IMR-90 (cell line): ENCODE measurements around the gene EGLN3. TPM values are rescaled to one million over a fixed set of nuclear protein-coding genes. Genes with fewer than 3 reads are reported as not detected.

Experiments
- ATAC-seq: fragments of 200-7000 bp; cut with Tn5 transposase; 2 replicates; pipeline ENCODE4 v1.9.1; 2020; ENCODE audit warnings: low read depth, mild to moderate bottlenecking, moderate library complexity
- BruUV-seq: library from RNA; stranded (reverse); fragments of 400-500 nt; replicated peaks from 2 replicates; lab custom pipeline; 2021; lab: Mats Ljungman, UMichigan
- CTCF ChIA-PET: fragments of 300-600 bp; formaldehyde crosslinking; extraction: SDS; loops from one replicate; lab custom pipeline; 2021; ENCODE audit warnings: antibody characterized with exemption; lab: Yijun Ruan, JAX
- POLR2A ChIA-PET: fragments of 300-600 bp; sonication (Branson Sonifier 250); formaldehyde crosslinking; loops from one replicate; lab custom pipeline; 2022; ENCODE audit warnings: antibody characterized with exemption; ENCODE audit not compliant: unreplicated experiment; lab: Charles Lee
- DNase-seq: peaks from one replicate; pipeline ENCODE4 v3.0.0; 2013
- H2AFZ ChIP-seq: replicated peaks from 2 replicates; pipeline ENCODE3; 2013; ENCODE audit warnings: low read length, mild to moderate bottlenecking; ENCODE audit not compliant: poor library complexity
- H2AK5ac ChIP-seq: 2 replicates; pipeline ENCODE4 v1.6.1; 2013; ENCODE audit warnings: low read depth, low read length, inconsistent platforms
- H2AK9ac ChIP-seq: replicated peaks from 2 replicates; pipeline ENCODE3; 2013; ENCODE audit warnings: mild to moderate bottlenecking, low read depth, low read length, moderate library complexity; ENCODE audit not compliant: poor library complexity
- H2BK120ac ChIP-seq: 2 replicates; pipeline ENCODE4 v1.6.1; 2013; ENCODE audit warnings: low read depth, low read length, inconsistent platforms
- H2BK15ac ChIP-seq: 3 replicates; pipeline ENCODE4 v1.6.1; 2013; ENCODE audit warnings: low read depth, low read length, inconsistent platforms
- H2BK20ac ChIP-seq: 2 replicates; pipeline ENCODE4 v1.6.1; 2013; ENCODE audit warnings: low read depth, mild to moderate bottlenecking, inconsistent platforms, low read length, moderate library complexity
- H2BK5ac ChIP-seq: 2 replicates; pipeline ENCODE4 v1.6.1; 2013; ENCODE audit warnings: mild to moderate bottlenecking, low read depth, low read length, inconsistent platforms; ENCODE audit not compliant: poor library complexity, severe bottlenecking
- H3K14ac ChIP-seq: replicated peaks from 2 replicates; pipeline ENCODE4 v1.6.1; 2013; ENCODE audit warnings: low read depth, low read length, inconsistent platforms
- H3K18ac ChIP-seq: 2 replicates; pipeline ENCODE4 v1.6.1; 2013; ENCODE audit warnings: low read depth, low read length, control low read depth
- H3K23ac ChIP-seq: 2 replicates; pipeline ENCODE4 v1.6.1; 2013; ENCODE audit warnings: low read depth, low read length, inconsistent platforms
- H3K27ac ChIP-seq: 2 replicates; pipeline ENCODE4 v1.5.1; 2013; ENCODE audit warnings: mild to moderate bottlenecking, control low read depth, low read length; ENCODE audit not compliant: insufficient read depth
- H3K27me3 ChIP-seq: 2 replicates; pipeline ENCODE4 v1.6.1; 2013; ENCODE audit warnings: low read length; ENCODE audit not compliant: control insufficient read depth, insufficient read depth
- H3K36me3 ChIP-seq: 2 replicates; pipeline ENCODE4 v1.6.1; 2013; ENCODE audit warnings: low read length, mixed read lengths; ENCODE audit not compliant: control insufficient read depth, insufficient read depth
- H3K4ac ChIP-seq: 2 replicates; pipeline ENCODE4 v1.6.1; 2013; ENCODE audit warnings: low read depth, low read length, inconsistent platforms
- H3K4me1 ChIP-seq: 2 replicates; pipeline ENCODE4 v1.6.1; 2013; ENCODE audit warnings: low read length, mixed read lengths; ENCODE audit not compliant: control insufficient read depth, insufficient read depth
- H3K4me2 ChIP-seq: 2 replicates; pipeline ENCODE4 v1.6.1; 2013; ENCODE audit warnings: low read depth, mild to moderate bottlenecking, control low read depth, low read length, moderate library complexity
- H3K4me3 ChIP-seq: 2 replicates; pipeline ENCODE4 v1.5.1; 2013; ENCODE audit warnings: low read depth, mild to moderate bottlenecking, control low read depth, low read length, moderate library complexity; ENCODE audit not compliant: insufficient read depth
- H3K56ac ChIP-seq: 2 replicates; pipeline ENCODE4 v1.6.1; 2013; ENCODE audit warnings: low read length, inconsistent platforms; ENCODE audit not compliant: insufficient read depth; ENCODE audit errors: extremely low read depth
- H3K79me1 ChIP-seq, 2 experiments: 2 replicates each; pipeline ENCODE4 v1.6.1; 2013; ENCODE audit warnings: low read length in 2 of 2, inconsistent platforms in 1 of 2, low read depth in 1 of 2
- H3K9ac ChIP-seq: 2 replicates; pipeline ENCODE4 v1.6.1; 2013; ENCODE audit warnings: low read depth, low read length, control low read depth
- H3K9me1 ChIP-seq: 2 replicates; pipeline ENCODE4 v1.6.1; 2013; ENCODE audit warnings: low read length, inconsistent platforms; ENCODE audit not compliant: insufficient read depth
- H3K9me3 ChIP-seq: 2 replicates; pipeline ENCODE4 v1.6.1; 2013; ENCODE audit warnings: low read length; ENCODE audit not compliant: control insufficient read depth, insufficient read depth
- H4K20me1 ChIP-seq: 2 replicates; pipeline ENCODE4 v1.6.1; 2013; ENCODE audit warnings: low read length, inconsistent platforms; ENCODE audit not compliant: insufficient read depth
- H4K5ac ChIP-seq: 2 replicates; pipeline ENCODE4 v1.6.1; 2013; ENCODE audit warnings: mild to moderate bottlenecking, low read depth, low read length, control low read depth
- H4K8ac ChIP-seq, 2 experiments: 2 replicates each; pipeline ENCODE4 v1.6.1; 2013; ENCODE audit warnings: low read depth in 2 of 2, low read length in 2 of 2, control low read depth in 1 of 2, inconsistent platforms in 1 of 2
- H4K91ac ChIP-seq: 2 replicates; pipeline ENCODE4 v1.6.1; 2013; ENCODE audit warnings: low read depth, low read length, inconsistent platforms; ENCODE audit not compliant: insufficient read depth
- CEBPB ChIP-seq: IDR thresholded peaks from 2 replicates; pipeline ENCODE4 v1.6.1; 2012; ENCODE audit warnings: low read depth, low read length, improper control_type of control experiment
- FOS ChIP-seq: fragments of 150-350 bp; IDR thresholded peaks from 2 replicates; pipeline ENCODE4 v1.6.1; 2016; ENCODE audit warnings: low read depth, low read length
- POLR2A ChIP-seq: IDR thresholded peaks from 2 replicates; pipeline ENCODE4 v1.6.1; 2012; ENCODE audit warnings: mild to moderate bottlenecking, low read depth, low read length
- RAD21 ChIP-seq: IDR thresholded peaks from 2 replicates; pipeline ENCODE4 v1.6.1; 2012; ENCODE audit warnings: low read length, improper control_type of control experiment
- SMC3 ChIP-seq: fragments of 150-350 bp; IDR thresholded peaks from 2 replicates; pipeline ENCODE4 v1.6.1; 2016; ENCODE audit warnings: low read depth, mild to moderate bottlenecking, antibody characterized with exemption, low read length, moderate library complexity
- WGBS, 2 experiments: methylation state at CpG; one replicate each; pipeline versions ENCODE4 v1.1.5 to v1.1.7; 2013; ENCODE audit warnings: missing lambda C conversion rate in 2 of 2; ENCODE audit not compliant: insufficient read length in 1 of 2; ENCODE audit errors: extremely low coverage in 2 of 2; 5-methylcytosine and 5-hydroxymethylcytosine counted together
- dilution Hi-C: fragments of 300-500 bp; cut with HindIII; formaldehyde crosslinking; loops from one replicate; pipeline ENCODE4 v1.14.3; 2018; ENCODE audit warnings: low sequenced_read_pairs; ENCODE audit not compliant: unreplicated experiment
- in situ Hi-C: fragments of 300-500 bp; cut with MboI; formaldehyde crosslinking; loops from 3 replicates; pipeline ENCODE4 v1.14.3; 2019; ENCODE audit warnings: low sequenced_read_pairs, inconsistent platforms, mixed read lengths
- intact Hi-C: fragments of 100-400 bp; cut with micrococcal nuclease; formaldehyde crosslinking; loops from 2 replicates; pipeline ENCODE4 v1.10.0; 2022
- polyA plus RNA-seq, 3 experiments: library from polyadenylated mRNA; depleted of rRNA; stranded (reverse); fragments of >200 nt; gene quantifications; 2 replicates each; pipeline ENCODE4 v1.2.3, GENCODE V29; 2012; ENCODE audit warnings: low replicate concordance in 1 of 3
- total RNA-seq: library from RNA; depleted of rRNA; stranded (reverse); fragments of >200 nt; gene quantifications from 2 replicates; pipeline ENCODE4 v1.2.3, GENCODE V29; 2012
- TF ChIP-seq, protein P1 (sequence below): fragments of 150-350 bp; IDR thresholded peaks from 2 replicates; pipeline ENCODE4 v1.6.1; 2017; ENCODE audit warnings: mild to moderate bottlenecking, antibody characterized with exemption, low read length, low read depth

Gene EGLN3
- total and polyA plus RNA-seq, 2 of the 4 experiments (the other 2 are of a cell fraction), result under 0.01 to 0.03 TPM

DNA sequence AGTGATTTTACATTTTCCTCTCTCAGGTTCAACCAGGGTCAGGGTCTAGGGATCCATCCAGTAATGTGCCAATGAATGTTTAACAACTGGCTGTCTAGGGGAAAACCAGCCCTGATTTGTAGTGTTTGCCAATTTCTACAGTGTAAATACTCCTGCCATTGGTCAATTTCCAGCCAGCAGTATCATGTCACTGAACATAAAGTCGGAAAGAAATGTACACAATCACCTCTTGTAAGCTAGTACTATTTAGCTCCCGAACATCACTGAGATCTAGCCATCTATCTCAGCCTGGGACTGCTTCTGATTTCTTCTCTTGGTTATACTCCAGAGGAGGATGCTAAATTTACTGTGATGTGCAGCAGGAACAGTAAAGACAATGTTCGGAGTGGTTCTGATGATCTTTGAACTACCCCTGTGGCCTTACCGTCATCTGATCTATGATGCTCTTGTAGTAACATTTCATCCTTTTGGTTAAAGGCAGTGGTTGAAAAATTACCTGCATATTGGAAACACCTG is 36.7 kb upstream of the EGLN3 start:
- H3K4me2 ChIP-seq, result no peak overlapping the region
- H3K4me1 ChIP-seq, result no peaks in the 10 kb centered on the region; the same call in 1 of the 2 replicates
- POLR2A ChIA-PET, result no interaction called here
- peak overlapping the region; percentile 70 for H2BK15ac ChIP-seq
- no peaks in the 10 kb centered on the region for H3K79me1 ChIP-seq
- H2BK120ac ChIP-seq, result 0 out of 2 replicates have a peak overlapping the region, but pooled peaks have one; percentile 13
- peak overlapping the region; percentile 78; the same call in 1 of the 2 replicates for H4K5ac ChIP-seq
- no peak overlapping the region for H3K14ac ChIP-seq
- H3K9ac ChIP-seq, result no peak overlapping the region
- no peak overlapping the region; the same call in 1 of the 2 replicates for H3K56ac ChIP-seq
- DNase-seq (no peak), ATAC-seq (no peak)
- H3K18ac ChIP-seq, result peak overlapping the region; percentile 10; the same call in 1 of the 2 replicates
- no peak for TF ChIP-seq FOS
- no peak for TF ChIP-seq POLR2A
- TF ChIP-seq, protein P1, sequence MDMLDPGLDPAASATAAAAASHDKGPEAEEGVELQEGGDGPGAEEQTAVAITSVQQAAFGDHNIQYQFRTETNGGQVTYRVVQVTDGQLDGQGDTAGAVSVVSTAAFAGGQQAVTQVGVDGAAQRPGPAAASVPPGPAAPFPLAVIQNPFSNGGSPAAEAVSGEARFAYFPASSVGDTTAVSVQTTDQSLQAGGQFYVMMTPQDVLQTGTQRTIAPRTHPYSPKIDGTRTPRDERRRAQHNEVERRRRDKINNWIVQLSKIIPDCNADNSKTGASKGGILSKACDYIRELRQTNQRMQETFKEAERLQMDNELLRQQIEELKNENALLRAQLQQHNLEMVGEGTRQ, result no peak
- no peak for TF ChIP-seq SMC3
- no peak for TF ChIP-seq CEBPB
- no peak for TF ChIP-seq RAD21
- H4K20me1 ChIP-seq, result no peaks in the 10 kb centered on the region
- H3K9me3 ChIP-seq, result peaks cover 6% of the 10 kb centered on the region; the same call in 1 of the 2 replicates
- H4K8ac ChIP-seq, result peak overlapping the region; percentile 72 to 84
- H3K4me3 ChIP-seq, result no peak overlapping the region
- no peak overlapping the region for H3K23ac ChIP-seq
- no peak overlapping the region for H3K4ac ChIP-seq
- no peak overlapping the region for H2AFZ ChIP-seq
- intact Hi-C loops, result no loop called here
- CTCF ChIA-PET, result interaction anchor here (0.6 kb wide), 1 partner anchor 70 kb away, joined by 4 read pairs; no protein-coding TSS in a partner anchor
- H2AK9ac ChIP-seq, result no peak overlapping the region
- H3K9me1 ChIP-seq, result no peaks in the 10 kb centered on the region
- H3K36me3 ChIP-seq, result no peaks in the 10 kb centered on the region
- dilution Hi-C loops, result no loop called here
- no CpG with 5 or more reads among the region's 4 CpGs for WGBS, 2 experiments
- no peaks in the 10 kb centered on the region for H3K27me3 ChIP-seq
- no TSS peak for BruUV-seq
- H4K91ac ChIP-seq, result peak overlapping the region; percentile 52; the same call in 1 of the 2 replicates
- H2BK5ac ChIP-seq, result peak overlapping the region; percentile 58
- no peak overlapping the region; the same call in 1 of the 2 replicates for H2AK5ac ChIP-seq
- in situ Hi-C loops, result no loop called here
- H3K27ac ChIP-seq, result no peak overlapping the region
- peak overlapping the region; percentile 49; the same call in 1 of the 2 replicates for H2BK20ac ChIP-seq
